Right renal cortex interstitium (tissue), 3 donors: ENCODE results near the gene CNPY3. TPM values are rescaled to one million over a fixed set of nuclear protein-coding genes. Genes with fewer than 3 reads are reported as not detected.
"Not testable (repeated sequence)": the region's sequence is repeated elsewhere in the genome, so short reads cannot be mapped to it uniquely, and the experiment has no call there.

Source experiments
- DNase-seq, 3 donors: peaks; one replicate each; pipeline ENCODE4 v3.0.0-alpha.2; 2013; ENCODE audit warnings: low read depth in 3 of 3, low spot score in 2 of 3
- polyA plus RNA-seq, 3 donors: library from polyadenylated mRNA; unstranded; fragments of 120-200 nt; gene quantifications; one replicate each; pipeline ENCODE4 v1.2.1, GENCODE V29; 2013; ENCODE audit not compliant: insufficient read length in 3 of 3

CNPY3 gene
- 10 to 100 TPM; 59.3 to 64.7 (median 61.3) TPM for polyA plus RNA-seq

GRCh38 chr6:42928986-42929820 lies at the start of gene CNPY3:
TSS of gene CNPY3 (plus strand) at chr6:42929480. CDS start at chr6:42929571, 91 bp downstream.
- DNase-seq, result peak; percentile 87 to 92 (median 89)

GRCh38 chr6:42880240-42880817 lies 49.0 kb upstream of the CNPY3 start:
- not testable (repeated sequence) for DNase-seq

GRCh38 chr6:42880871-42881270 lies 48.4 kb upstream of the CNPY3 start:
- not testable (repeated sequence) for DNase-seq

GRCh38 chr6:42885702-42886101 lies 43.6 kb upstream of the CNPY3 start:
- DNase-seq, result no peak

GRCh38 chr6:42888201-42888600 lies 41.1 kb upstream of the CNPY3 start:
- DNase-seq, result not testable (repeated sequence)

GRCh38 chr6:42889815-42890214 lies 39.5 kb upstream of the CNPY3 start:
- DNase-seq, result no peak

GRCh38 chr6:42890311-42891198 lies 38.7 kb upstream of the CNPY3 start:
- peak; percentile 85 to 94 (median 90) for DNase-seq

GRCh38 chr6:42891199-42891722 lies 38.0 kb upstream of the CNPY3 start:
- no peak for DNase-seq

- not testable (repeated sequence) for DNase-seq
These were observed 35.0 kb upstream of the CNPY3 start for GRCh38 chr6:42894041-42894828.

GRCh38 chr6:42896178-42896719 lies 33.0 kb upstream of the CNPY3 start:
- DNase-seq, result no peak

- DNase-seq, result no peak
These were observed 30.4 kb upstream of the CNPY3 start for GRCh38 chr6:42898891-42899361.

GRCh38 chr6:42899871-42900270 lies 29.4 kb upstream of the CNPY3 start:
- no peak for DNase-seq

- peak in 1 of 3 donors; percentile 74 for DNase-seq
These were observed 27.7 kb upstream of the CNPY3 start for GRCh38 chr6:42901538-42901957.

GRCh38 chr6:42902429-42903263 lies 26.6 kb upstream of the CNPY3 start:
- not testable (repeated sequence) for DNase-seq

- no peak for DNase-seq
These were observed 24.8 kb upstream of the CNPY3 start for GRCh38 chr6:42904467-42904866.

GRCh38 chr6:42907336-42907735 lies 21.9 kb upstream of the CNPY3 start:
- DNase-seq, result no peak

GRCh38 chr6:42909835-42910234 lies 19.4 kb upstream of the CNPY3 start:
- no peak for DNase-seq

GRCh38 chr6:42911171-42912021 lies 17.9 kb upstream of the CNPY3 start:
- no peak for DNase-seq
